K562 (cell line): ENCODE data around the gene MEA1. TPM values are rescaled to one million over a fixed set of nuclear protein-coding genes. Genes with fewer than 3 reads are reported as not detected.

ENCODE experiments used
- ATAC-seq: fragments of 200-7000 bp; cut with Tn5 transposase; 3 replicates; pipeline ENCODE4 v1.9.1; 2020; ENCODE audit warnings: moderate library complexity
- BruUV-seq: library from RNA; stranded (reverse); fragments of 400-500 nt; replicated peaks from 2 replicates; lab custom pipeline; 2021; lab: Mats Ljungman, UMichigan
- CTCF ChIA-PET: fragments of 300-600 bp; formaldehyde crosslinking; extraction: SDS; loops from one replicate; lab custom pipeline; 2021; ENCODE audit warnings: low intra/inter-chr PET ratio; lab: Yijun Ruan, JAX
- POLR2A ChIA-PET: fragments of 300-600, 350-650 bp; sonication (Branson Sonifier 250); formaldehyde crosslinking; extraction: SDS; loops from one replicate; lab custom pipeline; 2021; ENCODE audit warnings: antibody characterized with exemption, inconsistent platforms; lab: Yijun Ruan, JAX
- DNase-seq, 4 experiments: peaks; one replicate each; pipeline versions ENCODE4 v3.0.0 to v3.0.0-alpha.2; 2011 to 2018; ENCODE audit warnings: low spot score in 3 of 4, mixed read lengths in 3 of 4; ENCODE audit errors: extremely low read depth in 1 of 4
- FAIRE-seq: peaks from 2 replicates; lab custom pipeline; 2011; peaks lifted over from hg19 to GRCh38; lab: Jason Lieb, UNC
- H2AFZ ChIP-seq: 2 replicates; pipeline ENCODE4 v1.6.0; 2011; ENCODE audit warnings: low read depth, low read length, control low read depth, inconsistent platforms
- H3K27ac ChIP-seq: fragments of 200-600 bp; 3 replicates; pipeline ENCODE4 v1.8.0; 2011; ENCODE audit warnings: low read depth, mild to moderate bottlenecking, control low read depth, inconsistent platforms, low read length, moderate library complexity, mixed read lengths; ENCODE audit errors: extremely low read depth
- H3K27me3 ChIP-seq, 2 experiments: fragments of 300-600 bp in 1 of 2; 2 replicates in 1 of 2; 3 replicates in 1 of 2; pipeline versions ENCODE4 v1.6.0 to v1.8.0; 2011; ENCODE audit warnings: inconsistent platforms in 2 of 2, low read length in 2 of 2, mild to moderate bottlenecking in 1 of 2, mixed read lengths in 1 of 2, moderate library complexity in 1 of 2; ENCODE audit not compliant: control insufficient read depth in 2 of 2, insufficient read depth in 2 of 2
- H3K36me3 ChIP-seq: fragments of 300-600 bp; 3 replicates; pipeline ENCODE4 v1.8.0; 2011; ENCODE audit warnings: mild to moderate bottlenecking, low read length, inconsistent platforms; ENCODE audit not compliant: control insufficient read depth, insufficient read depth
- H3K4me1 ChIP-seq, 2 experiments: fragments of 200-600 bp in 1 of 2; replicated peaks in 1 of 2; 2 replicates in 1 of 2; 3 replicates in 1 of 2; pipeline versions ENCODE4 v1.5.1 to v1.8.0; 2011; ENCODE audit warnings: inconsistent platforms in 2 of 2, low read length in 2 of 2, mild to moderate bottlenecking in 1 of 2, mixed read lengths in 1 of 2, moderate library complexity in 1 of 2; ENCODE audit not compliant: control insufficient read depth in 2 of 2, insufficient read depth in 2 of 2
- H3K4me2 ChIP-seq: 2 replicates; pipeline ENCODE4 v1.6.1; 2011; ENCODE audit warnings: low read length, control low read depth, inconsistent platforms, mixed read lengths; ENCODE audit not compliant: insufficient read depth
- H3K4me3 ChIP-seq: fragments of 200-600 bp; sonication (generic), shearing (Covaris generic); 2 replicates; pipeline ENCODE4 v1.5.1; 2016; ENCODE audit warnings: control low read depth, inconsistent platforms
- H3K79me2 ChIP-seq: fragments of 200-600 bp; 3 replicates; pipeline ENCODE4 v1.8.0; 2011; ENCODE audit warnings: low read length, inconsistent platforms; ENCODE audit not compliant: control insufficient read depth, insufficient read depth
- H3K9ac ChIP-seq, 2 experiments: 2 replicates each; pipeline versions ENCODE4 v1.6.0 to v1.6.1; 2011; ENCODE audit warnings: low read depth in 2 of 2, low read length in 2 of 2, control low read depth in 1 of 2, inconsistent platforms in 1 of 2, mild to moderate bottlenecking in 1 of 2, mixed read lengths in 1 of 2; ENCODE audit not compliant: insufficient read depth in 1 of 2
- H3K9me1 ChIP-seq: one replicate; pipeline ENCODE4 v1.6.0; 2011; ENCODE audit warnings: inconsistent platforms, mild to moderate bottlenecking, low read length, moderate library complexity; ENCODE audit not compliant: control insufficient read depth, insufficient read depth
- H3K9me3 ChIP-seq: replicated peaks from 2 replicates; pipeline ENCODE4 v1.5.1; 2011; ENCODE audit warnings: low read depth, low read length, inconsistent platforms; ENCODE audit not compliant: control insufficient read depth, insufficient read depth
- H4K20me1 ChIP-seq: replicated peaks from 2 replicates; pipeline ENCODE4 v1.6.1; 2011; ENCODE audit warnings: low read length, inconsistent platforms, mixed read lengths; ENCODE audit not compliant: control insufficient read depth, insufficient read depth
- BCL6 ChIP-seq: fragments of 250-450 bp; sonication (Bioruptor Pico); IDR thresholded peaks from 2 replicates; pipeline ENCODE4 v1.4.0; 2020
- CBX2 ChIP-seq: fragments of 200-600 bp; sonication (generic); IDR thresholded peaks from one replicate; pipeline ENCODE4 v1.6.1; 2012; ENCODE audit warnings: mild to moderate bottlenecking, low read length, inconsistent platforms; ENCODE audit not compliant: insufficient read depth, poor library complexity, severe bottlenecking
- CBX3 ChIP-seq, 2 experiments: IDR thresholded peaks; 1 replicate in 1 of 2; 2 replicates in 1 of 2; pipeline ENCODE4 v1.6.1; 2012; ENCODE audit warnings: inconsistent platforms in 2 of 2, low read length in 2 of 2, borderline replicate concordance in 1 of 2, control low read depth in 1 of 2
- CHD7 ChIP-seq: fragments of 200-600 bp; sonication (generic); IDR thresholded peaks from one replicate; pipeline ENCODE4 v1.6.1; 2012; ENCODE audit warnings: mild to moderate bottlenecking, low read depth, low read length, inconsistent platforms
- KAT8 ChIP-seq: fragments of 450-650 bp; IDR thresholded peaks from 2 replicates; pipeline ENCODE4 v1.6.1; 2016; ENCODE audit warnings: low read depth, mild to moderate bottlenecking
- MCM3 ChIP-seq: fragments of 450-650 bp; IDR thresholded peaks from 2 replicates; pipeline ENCODE4 v1.6.1; 2016
- SMAD3 ChIP-seq: fragments of 450-650 bp; formaldehyde crosslinking; conservative IDR thresholded peaks from 2 replicates; pipeline ENCODE4 v1.4.0; 2020; ENCODE audit warnings: mild to moderate bottlenecking
- SMAD4 ChIP-seq: fragments of 250-450 bp; sonication (Bioruptor Pico); conservative IDR thresholded peaks from 2 replicates; pipeline ENCODE4 v1.8.0; 2021; ENCODE audit warnings: inconsistent platforms, mild to moderate bottlenecking, moderate library complexity
- U2AF2 ChIP-seq: fragments of 200-400 bp; formaldehyde crosslinking; optimal IDR thresholded peaks from 2 replicates; pipeline ENCODE3; 2017; ENCODE audit warnings: low read depth, mild to moderate bottlenecking, low read length
- ZNF224 ChIP-seq: sonication (generic); formaldehyde crosslinking; IDR thresholded peaks from 2 replicates; pipeline ENCODE4 v1.8.0; 2022; ENCODE audit warnings: mild to moderate bottlenecking, missing genetic modification reagents
- ZNF354B ChIP-seq: fragments of 250-450 bp; sonication (Bioruptor Pico); IDR thresholded peaks from 2 replicates; pipeline ENCODE4 v1.4.0; 2020
- ZNF780A ChIP-seq: fragments of 250-450 bp; sonication (Bioruptor Pico); IDR thresholded peaks from 2 replicates; pipeline ENCODE4 v1.5.0; 2021; ENCODE audit warnings: mild to moderate bottlenecking
- WGBS: fragments of 100-300 bp; shearing (Covaris generic); methylation state at CpG from one replicate; pipeline ENCODE4 v1.1.6; 2016; ENCODE audit warnings: low coverage, mixed read lengths; ENCODE audit not compliant: insufficient coverage; ENCODE audit errors: missing lambda C conversion rate; 5-methylcytosine and 5-hydroxymethylcytosine counted together
- in situ Hi-C: fragments of 300-500 bp; cut with MboI; formaldehyde crosslinking; loops from 4 replicates; pipeline ENCODE4 v1.15.0; 2018; ENCODE audit warnings: inconsistent platforms, mixed read lengths
- intact Hi-C: fragments of 100-400 bp; cut with micrococcal nuclease; formaldehyde crosslinking; loops from 2 replicates; pipeline ENCODE4 v1.14.2; 2022
- polyA plus RNA-seq, 8 experiments: library from polyadenylated mRNA; depleted of rRNA in 4 of 8; stranded (reverse) in 5 of 8; unstranded in 3 of 8; fragments of >200 nt; fragmentation: Nextera tagmentation in 2 of 8; fragmentation: Illumina TruSeq in 1 of 8; extraction: Ambion mirVana in 2 of 8; extraction: Trizol in 1 of 8; gene quantifications; 2 replicates each; pipeline versions ENCODE4 v1.2.1 to v1.2.3, GENCODE V29; 2011 to 2014; ENCODE audit warnings: inconsistent platforms in 1 of 8, missing spikeins in 1 of 8
- total RNA-seq, 7 experiments: library from RNA; depleted of rRNA in 6 of 7; stranded (reverse); fragments of >200 nt in 6 of 7; fragmentation: Illumina TruSeq in 2 of 7; extraction: Trizol in 2 of 7; gene quantifications; 2 replicates each; pipeline versions ENCODE4 v1.2.1 to v1.2.3, GENCODE V29; 2011 to 2021; ENCODE audit warnings: low replicate concordance in 1 of 7

Gene MEA1
- total and polyA plus RNA-seq, 9 of the 15 experiments (the other 6 are each of a cell fraction or from before 2014, with no cell fraction given), result 86.8 to 210 (median 152) TPM

- POLR2A ChIA-PET, result interaction anchor here (0.7 kb wide), 1 partner anchor 10 kb away, joined by 3 read pairs; the partner anchor contains the start of gene PEX6
- peak overlapping the region in 1 of 2 experiments; percentile 53; a peak in 1 of 4 replicates for H3K9ac ChIP-seq
- FAIRE-seq (no peak), DNase-seq (no peak), ATAC-seq (no peak)
- 68% methylated on average over 4 of the region's 4 CpGs for WGBS
- no TSS peak for BruUV-seq
- H3K4me1 ChIP-seq, result peaks cover 12 to 22% of the 10 kb centered on the region in 2 experiments
- no peak for TF ChIP-seq ZNF354B (CRISPR knock-in tag)
- TF ChIP-seq ZNF780A (CRISPR knock-in tag), result no peak
- no peak for TF ChIP-seq SMAD4 (CRISPR knock-in tag)
- TF ChIP-seq CHD7, result no peak
- TF ChIP-seq KAT8, result no peak
- TF ChIP-seq CBX3 (IDR thresholded peaks at IDR 0.05; ENCODE audit: borderline replicate concordance in 1 of 2, low read length in 2 of 2), result no peak
- no peak for TF ChIP-seq SMAD3 (CRISPR knock-in tag)
- no peak for TF ChIP-seq U2AF2
- no peak for TF ChIP-seq ZNF224 (CRISPR knock-in tag)
- no peak for TF ChIP-seq CBX2
- TF ChIP-seq BCL6 (CRISPR knock-in tag), result no peak
- no peak for TF ChIP-seq MCM3
- no peaks in the 10 kb centered on the region for H3K9me3 ChIP-seq
- in situ Hi-C loops, result no loop called here
- H3K4me3 ChIP-seq, result no peak overlapping the region
- no peaks in the 10 kb centered on the region for H3K9me1 ChIP-seq
- peaks cover 55% of the 10 kb centered on the region; the same call in 2 of the 3 replicates for H3K36me3 ChIP-seq
- CTCF ChIA-PET, result no interaction called here
- no peaks in the 10 kb centered on the region for H3K27me3 ChIP-seq
- H3K4me2 ChIP-seq, result no peak overlapping the region
- H4K20me1 ChIP-seq, result no peaks in the 10 kb centered on the region
- no peaks in the 10 kb centered on the region for H3K79me2 ChIP-seq
- intact Hi-C loops, result no loop called here
- H2AFZ ChIP-seq, result no peak overlapping the region
- no peak overlapping the region for H3K27ac ChIP-seq
Observed at GRCh38 chr6:42968783-42969182, 45.0 kb downstream of the MEA1 start.
